H1 (cell line): ENCODE data around the gene DEDD. TPM values are rescaled to one million over a fixed set of nuclear protein-coding genes. Genes with fewer than 3 reads are reported as not detected.

Experiments
- CBX5 ChIP-seq: fragments of 300-800, 300-1000 bp; sonication (generic); IDR thresholded peaks from 2 replicates; pipeline ENCODE4 v1.7.1; 2016; ENCODE audit warnings: antibody characterized with exemption, low read length, low read depth
- CHD1 ChIP-seq: IDR thresholded peaks from 2 replicates; pipeline ENCODE4 v1.6.1; 2012; ENCODE audit warnings: low read depth, low read length, improper control_type of control experiment
- CHD2 ChIP-seq: IDR thresholded peaks from 2 replicates; pipeline ENCODE4 v1.6.1; 2012; ENCODE audit warnings: low read length, improper control_type of control experiment
- FOSL1 ChIP-seq: IDR thresholded peaks from 2 replicates; pipeline ENCODE4 v1.6.1; 2011; ENCODE audit warnings: mild to moderate bottlenecking, low read depth, low read length, moderate library complexity; ENCODE audit not compliant: insufficient read depth
- GTF2F1 ChIP-seq: IDR thresholded peaks from 2 replicates; pipeline ENCODE4 v1.6.1; 2012; ENCODE audit warnings: low read depth, low read length, improper control_type of control experiment, borderline replicate concordance
- NANOG ChIP-seq: IDR thresholded peaks from 2 replicates; pipeline ENCODE4 v1.6.1; 2011; ENCODE audit warnings: low read length, low read depth, mild to moderate bottlenecking, inconsistent platforms; ENCODE audit not compliant: insufficient read depth, poor library complexity, severe bottlenecking
- PHF8 ChIP-seq: fragments of 200-600 bp; sonication (generic); conservative IDR thresholded peaks from 2 replicates; pipeline ENCODE4 v1.7.1; 2012; ENCODE audit warnings: low read depth, mild to moderate bottlenecking, inconsistent platforms, low read length, moderate library complexity
- POU5F1 ChIP-seq: IDR thresholded peaks from 2 replicates; pipeline ENCODE4 v1.6.1; 2011; ENCODE audit warnings: low read depth, mild to moderate bottlenecking, low read length, moderate library complexity
- SUZ12 ChIP-seq: fragments of 200-600 bp; sonication (generic); IDR thresholded peaks from 2 replicates; pipeline ENCODE4 v1.6.1; 2012; ENCODE audit warnings: mild to moderate bottlenecking, inconsistent platforms, low read length, moderate library complexity, mixed read lengths
- TAF7 ChIP-seq: optimal IDR thresholded peaks from 2 replicates; pipeline ENCODE3; 2011; ENCODE audit warnings: low read depth, mild to moderate bottlenecking, inconsistent platforms, low read length, moderate library complexity, borderline replicate concordance
- TEAD4 ChIP-seq: IDR thresholded peaks from 2 replicates; pipeline ENCODE4 v1.6.1; 2012; ENCODE audit warnings: low read depth, low read length, inconsistent platforms, mixed read lengths
- polyA plus RNA-seq, 7 experiments: library from polyadenylated mRNA; depleted of rRNA in 3 of 7; stranded (reverse) in 5 of 7; unstranded in 2 of 7; fragments of >200 nt in 5 of 7; fragments of 200-250 nt in 2 of 7; gene quantifications; 1 replicate in 5 of 7; 2 replicates in 1 of 7; 4 replicates in 1 of 7; pipeline versions ENCODE4 v1.2.1 to v1.2.3, GENCODE V29; 2011 to 2013; ENCODE audit warnings: missing spikeins in 2 of 7, mixed read lengths in 2 of 7
- total RNA-seq: library from RNA; stranded (reverse); fragmentation: NEBNext Ultra II Directional; extraction: Animal tissue kit (Norgen Biotek cat#: 25700); gene quantifications from 2 replicates; pipeline ENCODE4 v1.2.1, GENCODE V29; 2021
- TF ChIP-seq, protein P1 (sequence below): fragments of 300-600 bp; sonication (generic); IDR thresholded peaks from 2 replicates; pipeline ENCODE4 v1.7.1; 2012; ENCODE audit warnings: low read length, moderate library complexity, mild to moderate bottlenecking, inconsistent platforms; ENCODE audit not compliant: insufficient replicate concordance

DEDD gene
- total and polyA plus RNA-seq, 2 of the 8 experiments (the other 6 are each of a cell fraction or from before 2014, with no cell fraction given), result 42.6 to 55.9 TPM

DNA sequence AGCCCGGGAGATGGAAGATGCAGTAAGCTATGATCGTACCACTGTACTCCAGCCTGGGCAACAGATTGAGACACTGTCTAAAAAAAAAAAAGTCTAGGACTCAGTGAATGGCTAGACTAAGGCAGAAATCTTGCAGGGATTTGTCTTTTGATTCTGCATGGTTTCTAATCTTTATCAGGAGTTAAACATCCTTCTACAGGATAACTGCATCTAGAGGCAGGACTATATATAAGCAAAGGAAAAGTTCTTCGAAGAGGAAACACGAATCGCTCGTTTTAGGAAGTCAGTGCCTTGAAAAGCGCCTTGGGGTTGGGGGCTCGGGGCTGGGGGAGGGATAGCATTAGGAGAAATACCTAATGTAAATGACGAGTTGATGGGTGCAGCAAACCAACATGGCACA lies 20.7 kb upstream of the DEDD start (continued):
- TF ChIP-seq, protein P1, sequence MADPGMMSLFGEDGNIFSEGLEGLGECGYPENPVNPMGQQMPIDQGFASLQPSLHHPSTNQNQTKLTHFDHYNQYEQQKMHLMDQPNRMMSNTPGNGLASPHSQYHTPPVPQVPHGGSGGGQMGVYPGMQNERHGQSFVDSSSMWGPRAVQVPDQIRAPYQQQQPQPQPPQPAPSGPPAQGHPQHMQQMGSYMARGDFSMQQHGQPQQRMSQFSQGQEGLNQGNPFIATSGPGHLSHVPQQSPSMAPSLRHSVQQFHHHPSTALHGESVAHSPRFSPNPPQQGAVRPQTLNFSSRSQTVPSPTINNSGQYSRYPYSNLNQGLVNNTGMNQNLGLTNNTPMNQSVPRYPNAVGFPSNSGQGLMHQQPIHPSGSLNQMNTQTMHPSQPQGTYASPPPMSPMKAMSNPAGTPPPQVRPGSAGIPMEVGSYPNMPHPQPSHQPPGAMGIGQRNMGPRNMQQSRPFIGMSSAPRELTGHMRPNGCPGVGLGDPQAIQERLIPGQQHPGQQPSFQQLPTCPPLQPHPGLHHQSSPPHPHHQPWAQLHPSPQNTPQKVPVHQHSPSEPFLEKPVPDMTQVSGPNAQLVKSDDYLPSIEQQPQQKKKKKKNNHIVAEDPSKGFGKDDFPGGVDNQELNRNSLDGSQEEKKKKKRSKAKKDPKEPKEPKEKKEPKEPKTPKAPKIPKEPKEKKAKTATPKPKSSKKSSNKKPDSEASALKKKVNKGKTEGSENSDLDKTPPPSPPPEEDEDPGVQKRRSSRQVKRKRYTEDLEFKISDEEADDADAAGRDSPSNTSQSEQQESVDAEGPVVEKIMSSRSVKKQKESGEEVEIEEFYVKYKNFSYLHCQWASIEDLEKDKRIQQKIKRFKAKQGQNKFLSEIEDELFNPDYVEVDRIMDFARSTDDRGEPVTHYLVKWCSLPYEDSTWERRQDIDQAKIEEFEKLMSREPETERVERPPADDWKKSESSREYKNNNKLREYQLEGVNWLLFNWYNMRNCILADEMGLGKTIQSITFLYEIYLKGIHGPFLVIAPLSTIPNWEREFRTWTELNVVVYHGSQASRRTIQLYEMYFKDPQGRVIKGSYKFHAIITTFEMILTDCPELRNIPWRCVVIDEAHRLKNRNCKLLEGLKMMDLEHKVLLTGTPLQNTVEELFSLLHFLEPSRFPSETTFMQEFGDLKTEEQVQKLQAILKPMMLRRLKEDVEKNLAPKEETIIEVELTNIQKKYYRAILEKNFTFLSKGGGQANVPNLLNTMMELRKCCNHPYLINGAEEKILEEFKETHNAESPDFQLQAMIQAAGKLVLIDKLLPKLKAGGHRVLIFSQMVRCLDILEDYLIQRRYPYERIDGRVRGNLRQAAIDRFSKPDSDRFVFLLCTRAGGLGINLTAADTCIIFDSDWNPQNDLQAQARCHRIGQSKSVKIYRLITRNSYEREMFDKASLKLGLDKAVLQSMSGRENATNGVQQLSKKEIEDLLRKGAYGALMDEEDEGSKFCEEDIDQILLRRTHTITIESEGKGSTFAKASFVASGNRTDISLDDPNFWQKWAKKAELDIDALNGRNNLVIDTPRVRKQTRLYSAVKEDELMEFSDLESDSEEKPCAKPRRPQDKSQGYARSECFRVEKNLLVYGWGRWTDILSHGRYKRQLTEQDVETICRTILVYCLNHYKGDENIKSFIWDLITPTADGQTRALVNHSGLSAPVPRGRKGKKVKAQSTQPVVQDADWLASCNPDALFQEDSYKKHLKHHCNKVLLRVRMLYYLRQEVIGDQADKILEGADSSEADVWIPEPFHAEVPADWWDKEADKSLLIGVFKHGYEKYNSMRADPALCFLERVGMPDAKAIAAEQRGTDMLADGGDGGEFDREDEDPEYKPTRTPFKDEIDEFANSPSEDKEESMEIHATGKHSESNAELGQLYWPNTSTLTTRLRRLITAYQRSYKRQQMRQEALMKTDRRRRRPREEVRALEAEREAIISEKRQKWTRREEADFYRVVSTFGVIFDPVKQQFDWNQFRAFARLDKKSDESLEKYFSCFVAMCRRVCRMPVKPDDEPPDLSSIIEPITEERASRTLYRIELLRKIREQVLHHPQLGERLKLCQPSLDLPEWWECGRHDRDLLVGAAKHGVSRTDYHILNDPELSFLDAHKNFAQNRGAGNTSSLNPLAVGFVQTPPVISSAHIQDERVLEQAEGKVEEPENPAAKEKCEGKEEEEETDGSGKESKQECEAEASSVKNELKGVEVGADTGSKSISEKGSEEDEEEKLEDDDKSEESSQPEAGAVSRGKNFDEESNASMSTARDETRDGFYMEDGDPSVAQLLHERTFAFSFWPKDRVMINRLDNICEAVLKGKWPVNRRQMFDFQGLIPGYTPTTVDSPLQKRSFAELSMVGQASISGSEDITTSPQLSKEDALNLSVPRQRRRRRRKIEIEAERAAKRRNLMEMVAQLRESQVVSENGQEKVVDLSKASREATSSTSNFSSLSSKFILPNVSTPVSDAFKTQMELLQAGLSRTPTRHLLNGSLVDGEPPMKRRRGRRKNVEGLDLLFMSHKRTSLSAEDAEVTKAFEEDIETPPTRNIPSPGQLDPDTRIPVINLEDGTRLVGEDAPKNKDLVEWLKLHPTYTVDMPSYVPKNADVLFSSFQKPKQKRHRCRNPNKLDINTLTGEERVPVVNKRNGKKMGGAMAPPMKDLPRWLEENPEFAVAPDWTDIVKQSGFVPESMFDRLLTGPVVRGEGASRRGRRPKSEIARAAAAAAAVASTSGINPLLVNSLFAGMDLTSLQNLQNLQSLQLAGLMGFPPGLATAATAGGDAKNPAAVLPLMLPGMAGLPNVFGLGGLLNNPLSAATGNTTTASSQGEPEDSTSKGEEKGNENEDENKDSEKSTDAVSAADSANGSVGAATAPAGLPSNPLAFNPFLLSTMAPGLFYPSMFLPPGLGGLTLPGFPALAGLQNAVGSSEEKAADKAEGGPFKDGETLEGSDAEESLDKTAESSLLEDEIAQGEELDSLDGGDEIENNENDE, result no peak
- TF ChIP-seq CBX5 (no peak), CHD1 (no peak), FOSL1 (no peak), PHF8 (no peak), CHD2 (no peak), NANOG (no peak), GTF2F1 (no peak), SUZ12 (no peak), POU5F1 (no peak), TEAD4 (no peak), TAF7 (no peak)
